Cardiac muscle cell (in vitro differentiated cells and primary cell): Measurements from ENCODE around the gene TJP1. TPM values are rescaled to one million over a fixed set of nuclear protein-coding genes. Genes with fewer than 3 reads are reported as not detected.

Experiments
- DNase-seq, 2 donors: peaks; one replicate each; pipeline versions ENCODE4 v3.0.0 to v3.0.0-alpha.2; 2010 to 2017; ENCODE audit warnings: low read depth in 1 of 2, low spot score in 1 of 2
- H3K27ac ChIP-seq: fragments of 200-600 bp; sonication (generic); 2 replicates; pipeline ENCODE4 v1.5.1; 2016
- H3K27me3 ChIP-seq: fragments of 200-600 bp; sonication (generic); 2 replicates; pipeline ENCODE4 v1.6.0; 2016; ENCODE audit warnings: control low read depth
- H3K36me3 ChIP-seq: fragments of 200-600 bp; sonication (generic); 2 replicates; pipeline ENCODE4 v1.5.1; 2016; ENCODE audit warnings: control low read depth
- H3K4me1 ChIP-seq: fragments of 200-600 bp; sonication (generic); 2 replicates; pipeline ENCODE4 v1.8.1; 2017; ENCODE audit warnings: low read depth, mild to moderate bottlenecking, mixed run types
- H3K4me3 ChIP-seq: fragments of 200-600 bp; sonication (generic); 2 replicates; pipeline ENCODE4 v1.5.1; 2016; ENCODE audit warnings: mild to moderate bottlenecking
- H3K9me3 ChIP-seq: fragments of 200-600 bp; sonication (generic); 2 replicates; pipeline ENCODE4 v1.5.1; 2017; ENCODE audit warnings: low read depth, mild to moderate bottlenecking, control low read depth
- CTCF ChIP-seq: IDR thresholded peaks from 2 replicates; pipeline ENCODE4 v1.5.1; 2012; ENCODE audit warnings: low read depth, mild to moderate bottlenecking, low read length
- polyA plus RNA-seq: library from polyadenylated mRNA; unstranded; fragments of >200 nt; fragmentation: Nextera tagmentation; extraction: Ambion mirVana; gene quantifications from 2 replicates; pipeline ENCODE4 v1.2.1, GENCODE V29; 2016
- total RNA-seq: library from RNA; depleted of rRNA; stranded (reverse); fragments of >200 nt; gene quantifications from 2 replicates; pipeline ENCODE4 v1.2.3, GENCODE V29; 2016

Gene TJP1
- total and polyA plus RNA-seq, 2 experiments from 2014 or later = 66.6 to 93.9 TPM

GRCh38 chr15:29688506-29689286, 133.6 kb downstream of the TJP1 start:
- Histone ChIP-seq H3K9me3 (no peaks in the 10 kb centered on the region), H3K36me3 (no peaks in the 10 kb centered on the region), H3K4me3 (no peak overlapping the region), H3K27ac (no peak overlapping the region), H3K4me1 (no peaks in the 10 kb centered on the region), H3K27me3 (no peaks in the 10 kb centered on the region)
- no peak for TF ChIP-seq CTCF
- DNase-seq = no peak

- Histone ChIP-seq H3K4me1 (no peaks in the 10 kb centered on the region), H3K27me3 (no peaks in the 10 kb centered on the region), H3K27ac (no peak overlapping the region), H3K9me3 (no peaks in the 10 kb centered on the region), H3K4me3 (no peak overlapping the region), H3K36me3 (no peaks in the 10 kb centered on the region)
- DNase-seq = no peak
- no peak for TF ChIP-seq CTCF
These were observed 134.2 kb downstream of the TJP1 start for GRCh38 chr15:29687939-29688505.

GRCh38 chr15:29687204-29687815, 135.0 kb downstream of the TJP1 start:
- Histone ChIP-seq H3K36me3 (no peaks in the 10 kb centered on the region), H3K27ac (no peak overlapping the region), H3K27me3 (no peaks in the 10 kb centered on the region), H3K4me1 (no peaks in the 10 kb centered on the region), H3K9me3 (no peaks in the 10 kb centered on the region), H3K4me3 (no peak overlapping the region)
- no peak for DNase-seq
- TF ChIP-seq CTCF = no peak

GRCh38 chr15:29686445-29687203, 135.6 kb downstream of the TJP1 start:
- H3K9me3 ChIP-seq = no peaks in the 10 kb centered on the region
- no peaks in the 10 kb centered on the region for H3K36me3 ChIP-seq
- H3K27ac ChIP-seq = no peak overlapping the region
- H3K27me3 ChIP-seq = no peaks in the 10 kb centered on the region
- no peaks in the 10 kb centered on the region for H3K4me1 ChIP-seq
- DNase-seq = no peak
- no peak for TF ChIP-seq CTCF
- H3K4me3 ChIP-seq = no peak overlapping the region

- H3K4me3 ChIP-seq = no peak overlapping the region
These were observed 136.2 kb downstream of the TJP1 start for GRCh38 chr15:29686079-29686425.

More at GRCh38 chr15:29686079-29686425, 136.2 kb downstream of the TJP1 start:
- DNase-seq = no peak
- TF ChIP-seq CTCF = no peak
- Histone ChIP-seq H3K27ac (no peak overlapping the region), H3K9me3 (no peaks in the 10 kb centered on the region), H3K36me3 (no peaks in the 10 kb centered on the region), H3K27me3 (no peaks in the 10 kb centered on the region), H3K4me1 (no peaks in the 10 kb centered on the region)
